HG02970 (cell line): ENCODE measurements around the gene SYT13.

Source experiments
- ATAC-seq: cut with Tn5 transposase; IDR thresholded peaks from one replicate; pipeline ENCODE4 v1.9.1; 2021; ENCODE audit warnings: mild to moderate bottlenecking, moderate library complexity, moderate number of reproducible peaks; ENCODE audit not compliant: unreplicated experiment, low FRiP score

SYT13 gene

GRCh38 chr11:45279645-45280044, 6.5 kb downstream of the SYT13 start:
- no peak for ATAC-seq

GRCh38 chr11:45278714-45279113, 7.4 kb downstream of the SYT13 start:
- ATAC-seq: no peak

- no peak for ATAC-seq
Measured at GRCh38 chr11:45275828-45276227, 10.3 kb downstream of the SYT13 start.

GRCh38 chr11:45274206-45274605, 11.9 kb downstream of the SYT13 start:
- no peak for ATAC-seq

GRCh38 chr11:45273509-45273908, 12.6 kb downstream of the SYT13 start:
- no peak for ATAC-seq

- ATAC-seq: no peak
Measured at GRCh38 chr11:45272701-45273100, 13.4 kb downstream of the SYT13 start.

- no peak for ATAC-seq
Measured at GRCh38 chr11:45270946-45271716, 15.0 kb downstream of the SYT13 start.

GRCh38 chr11:45269678-45270077, 16.5 kb downstream of the SYT13 start:
- no peak for ATAC-seq

GRCh38 chr11:45267652-45268299, 18.4 kb downstream of the SYT13 start:
- no peak for ATAC-seq

- ATAC-seq: no peak
Measured at GRCh38 chr11:45267052-45267451, 19.1 kb downstream of the SYT13 start.

- no peak for ATAC-seq
Measured at GRCh38 chr11:45266676-45267020, 19.5 kb downstream of the SYT13 start.

GRCh38 chr11:45265969-45266675, 20.0 kb downstream of the SYT13 start:
- no peak for ATAC-seq

- no peak for ATAC-seq
Measured at GRCh38 chr11:45264839-45265515, 21.2 kb downstream of the SYT13 start.

- ATAC-seq: no peak
Measured at GRCh38 chr11:45263773-45264172, 22.4 kb downstream of the SYT13 start.

- ATAC-seq: no peak
Measured at GRCh38 chr11:45262900-45263299, 23.2 kb downstream of the SYT13 start.

- no peak for ATAC-seq
Measured at GRCh38 chr11:45260071-45260470, 26.1 kb downstream of the SYT13 start.

GRCh38 chr11:45259592-45259991, 26.5 kb downstream of the SYT13 start:
- no peak for ATAC-seq

- no peak for ATAC-seq
Measured at GRCh38 chr11:45258982-45259530, 27.1 kb downstream of the SYT13 start.

GRCh38 chr11:45254070-45254469, 32.1 kb downstream of the SYT13 start:
- ATAC-seq: no peak

- no peak for ATAC-seq
Measured at GRCh38 chr11:45253640-45254039, 32.5 kb downstream of the SYT13 start.

GRCh38 chr11:45252877-45253276, 33.3 kb downstream of the SYT13 start:
- ATAC-seq: no peak
